Neural progenitor cell (in vitro differentiated cells): ENCODE data around the gene RPTOR.

Source experiments
- CTCF ChIP-seq: fragments of 200-600 bp; sonication (generic); IDR thresholded peaks from 2 replicates; pipeline ENCODE4 v1.5.1; 2017; ENCODE audit warnings: antibody characterized with exemption, mild to moderate bottlenecking
- EZH2 ChIP-seq: fragments of 200-600 bp; sonication (generic); IDR thresholded peaks from 2 replicates; pipeline ENCODE4 v1.6.1; 2017; ENCODE audit warnings: antibody characterized with exemption, mild to moderate bottlenecking, moderate library complexity
- EZH2phosphoT487 ChIP-seq: fragments of 200-600 bp; sonication (generic); IDR thresholded peaks from 2 replicates; pipeline ENCODE4 v1.6.1; 2017; ENCODE audit warnings: antibody characterized with exemption

GRCh38 chr17:80959330-80960036, 414.8 kb downstream of the RPTOR start:
- TF ChIP-seq CTCF: no peak
- no peak for TF ChIP-seq EZH2
- no peak for TF ChIP-seq EZH2phosphoT487
